Activated CD8-positive, alpha-beta memory T cell treated with anti-CD3 and anti-CD28 coated beads for 48 hours (primary cell): ENCODE data around the gene POLD2.
"Not testable (repeated sequence)": the region's sequence is repeated elsewhere in the genome, so short reads cannot be mapped to it uniquely, and the experiment has no call there.

ENCODE experiments used
- DNase-seq, 3 experiments: peaks; one replicate each; pipeline ENCODE4 v3.0.0-alpha.2; 2020; ENCODE audit warnings: low read depth in 2 of 3, low spot score in 2 of 3

Gene POLD2

GRCh38 chr7:44123190-44124003 lies at the start of gene POLD2:
Gene POLD2 (minus strand): TSS chr7:44123548. CDS start chr7:44122053, 1,495 bp downstream.
- peak; percentile 94 to 98 (median 97) for DNase-seq

- DNase-seq, result no peak
Observed at GRCh38 chr7:44172803-44173424, 49.6 kb upstream of the POLD2 start.

GRCh38 chr7:44172352-44172751 lies 49.0 kb upstream of the POLD2 start:
- DNase-seq, result no peak

- DNase-seq, result not testable (repeated sequence)
Observed at GRCh38 chr7:44171901-44172300, 48.6 kb upstream of the POLD2 start.

GRCh38 chr7:44167920-44168319 lies 44.6 kb upstream of the POLD2 start:
- DNase-seq, result no peak

GRCh38 chr7:44163591-44163990 lies 40.2 kb upstream of the POLD2 start:
- no peak for DNase-seq

GRCh38 chr7:44162785-44163395 lies 39.5 kb upstream of the POLD2 start:
- DNase-seq, result no peak

- no peak for DNase-seq
Observed at GRCh38 chr7:44162179-44162578, 38.8 kb upstream of the POLD2 start.

GRCh38 chr7:44161371-44161770 lies 38.0 kb upstream of the POLD2 start:
- DNase-seq, result no peak

GRCh38 chr7:44159824-44160630 lies 36.7 kb upstream of the POLD2 start:
- no peak for DNase-seq

GRCh38 chr7:44158873-44159631 lies 35.7 kb upstream of the POLD2 start:
- DNase-seq, result no peak

GRCh38 chr7:44158096-44158872 lies 34.9 kb upstream of the POLD2 start:
- no peak for DNase-seq

GRCh38 chr7:44157116-44158080 lies 34.0 kb upstream of the POLD2 start:
- DNase-seq, result no peak

GRCh38 chr7:44156453-44157010 lies 33.2 kb upstream of the POLD2 start:
- no peak for DNase-seq

GRCh38 chr7:44155191-44156185 lies 32.1 kb upstream of the POLD2 start:
- DNase-seq, result no peak

- no peak for DNase-seq
Observed at GRCh38 chr7:44154703-44155102, 31.4 kb upstream of the POLD2 start.

GRCh38 chr7:44153948-44154335 lies 30.6 kb upstream of the POLD2 start:
- DNase-seq, result no peak
